HG03025 (cell line): ENCODE results near the gene TOMM70.

Experiments
- ATAC-seq: cut with Tn5 transposase; IDR thresholded peaks from one replicate; pipeline ENCODE4 v1.9.1; 2021; ENCODE audit warnings: mild to moderate bottlenecking, moderate library complexity; ENCODE audit not compliant: unreplicated experiment, low FRiP score

Gene TOMM70

GRCh38 chr3:100412912-100413590 is 12.2 kb upstream of the TOMM70 start:
- ATAC-seq: no peak

- ATAC-seq: no peak
These were observed 10.4 kb upstream of the TOMM70 start for GRCh38 chr3:100411091-100411982.

DNA sequence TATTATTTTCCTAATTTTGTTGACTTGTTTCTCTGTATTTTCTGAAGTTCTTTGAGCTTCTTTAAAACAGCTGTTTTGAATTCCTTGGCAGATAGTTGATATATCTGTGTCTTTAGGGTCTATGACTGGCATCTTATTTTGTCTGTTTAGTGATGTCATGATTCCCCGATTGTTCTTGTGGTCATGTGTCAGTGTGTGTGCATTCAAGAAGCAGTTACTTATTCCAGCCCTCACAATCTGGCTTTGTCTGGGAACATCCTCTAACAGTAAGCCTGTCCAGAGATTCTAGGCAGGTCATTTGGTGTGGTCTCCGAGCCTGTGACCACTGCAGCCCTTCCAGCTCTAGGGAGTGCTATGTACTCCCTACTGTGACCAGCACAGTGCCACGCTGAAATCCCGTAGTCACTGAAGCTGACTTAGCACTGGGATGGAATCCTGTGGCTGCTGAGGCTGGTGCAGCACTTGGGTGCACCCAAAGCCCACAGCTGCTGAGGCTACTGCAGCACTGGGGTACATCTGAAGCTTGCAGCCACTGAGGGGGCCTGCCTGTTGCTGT is 7.2 kb upstream of the TOMM70 start:
- ATAC-seq: no peak

DNA sequence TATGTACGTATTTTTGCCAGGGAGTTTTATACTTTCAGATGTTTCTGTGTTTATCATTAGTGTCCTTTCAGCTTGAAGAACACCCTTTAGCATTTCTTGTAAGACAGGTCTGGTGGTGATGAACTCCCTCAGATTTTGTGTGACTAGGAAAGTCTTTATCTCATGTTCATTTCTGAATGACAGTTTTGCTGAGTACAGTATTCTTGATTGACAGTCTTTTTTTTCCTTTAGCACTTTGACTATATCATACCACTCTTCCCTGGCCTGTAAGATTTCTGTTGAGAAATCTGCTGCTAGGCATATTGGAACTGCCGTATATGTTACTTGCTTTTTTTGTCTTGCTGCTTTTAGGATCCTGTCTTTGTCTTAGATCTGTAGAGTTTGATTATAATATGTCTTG is 6.3 kb upstream of the TOMM70 start:
- ATAC-seq: no peak

GRCh38 chr3:100404250-100404548 is 3.3 kb upstream of the TOMM70 start:
- ATAC-seq: no peak

- no peak for ATAC-seq
These were observed 2.7 kb upstream of the TOMM70 start for GRCh38 chr3:100403362-100404249.

GRCh38 chr3:100402891-100403290 is 2.0 kb upstream of the TOMM70 start:
- no peak for ATAC-seq

- ATAC-seq: no peak
These were observed 1.4 kb upstream of the TOMM70 start for GRCh38 chr3:100402256-100402655.

DNA sequence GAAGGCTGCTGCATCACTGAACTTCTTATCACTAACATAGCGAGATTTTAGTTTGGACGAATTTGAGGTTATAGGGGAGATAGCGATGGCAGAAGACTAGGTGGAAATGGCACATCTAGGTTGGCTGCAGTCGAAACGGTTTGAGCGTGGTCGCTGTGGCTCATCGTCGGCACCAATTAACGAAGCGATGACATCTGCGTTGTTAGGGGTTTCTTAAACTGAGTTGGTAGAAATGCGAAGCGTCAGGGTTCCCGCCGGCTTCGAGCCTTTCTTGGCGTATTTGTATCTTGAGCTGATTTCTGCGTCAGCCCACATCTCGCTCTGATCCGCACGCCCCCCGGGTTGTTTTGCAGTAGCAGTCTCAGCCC is 769 bp upstream of the TOMM70 start:
- ATAC-seq: peak; percentile 13

- ATAC-seq: no peak
These were observed 490 bp downstream of the TOMM70 start for GRCh38 chr3:100400419-100400779.

DNA sequence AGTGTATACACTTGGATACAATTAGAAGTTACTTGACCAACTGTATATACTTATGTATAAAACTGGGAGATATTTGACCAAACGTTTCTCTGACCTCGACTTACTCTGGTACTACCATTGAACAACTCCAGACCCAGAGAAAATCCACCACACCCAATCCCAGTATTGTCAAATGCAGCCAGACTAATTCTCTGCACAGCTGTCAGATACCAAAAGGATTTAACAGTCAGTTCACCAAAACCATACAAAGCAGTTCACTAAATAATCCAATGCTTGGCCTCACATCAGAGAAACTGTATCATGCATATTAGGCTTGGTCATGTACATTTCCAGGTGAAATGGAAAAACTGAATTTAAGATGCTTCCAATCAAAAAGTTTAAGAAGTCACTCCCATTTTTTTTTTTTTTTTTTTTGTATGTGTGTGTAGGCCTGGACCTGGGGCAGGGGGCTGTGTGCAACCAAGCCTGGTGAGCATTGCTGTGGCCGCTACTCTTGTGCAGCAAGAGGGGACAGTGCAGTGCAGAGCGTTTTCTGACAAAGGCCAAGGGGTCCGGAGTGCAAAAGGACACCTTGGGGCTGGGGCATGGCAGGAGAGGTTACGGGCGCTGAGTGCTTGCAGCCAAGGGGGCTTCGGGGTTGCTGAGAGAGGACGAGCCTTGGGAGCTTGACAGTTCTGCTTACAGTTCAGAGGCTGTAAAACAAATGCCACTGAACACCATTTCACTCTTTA is 1.4 kb downstream of the TOMM70 start:
- no peak for ATAC-seq

- no peak for ATAC-seq
These were observed 3.9 kb downstream of the TOMM70 start for GRCh38 chr3:100396967-100397366.

DNA sequence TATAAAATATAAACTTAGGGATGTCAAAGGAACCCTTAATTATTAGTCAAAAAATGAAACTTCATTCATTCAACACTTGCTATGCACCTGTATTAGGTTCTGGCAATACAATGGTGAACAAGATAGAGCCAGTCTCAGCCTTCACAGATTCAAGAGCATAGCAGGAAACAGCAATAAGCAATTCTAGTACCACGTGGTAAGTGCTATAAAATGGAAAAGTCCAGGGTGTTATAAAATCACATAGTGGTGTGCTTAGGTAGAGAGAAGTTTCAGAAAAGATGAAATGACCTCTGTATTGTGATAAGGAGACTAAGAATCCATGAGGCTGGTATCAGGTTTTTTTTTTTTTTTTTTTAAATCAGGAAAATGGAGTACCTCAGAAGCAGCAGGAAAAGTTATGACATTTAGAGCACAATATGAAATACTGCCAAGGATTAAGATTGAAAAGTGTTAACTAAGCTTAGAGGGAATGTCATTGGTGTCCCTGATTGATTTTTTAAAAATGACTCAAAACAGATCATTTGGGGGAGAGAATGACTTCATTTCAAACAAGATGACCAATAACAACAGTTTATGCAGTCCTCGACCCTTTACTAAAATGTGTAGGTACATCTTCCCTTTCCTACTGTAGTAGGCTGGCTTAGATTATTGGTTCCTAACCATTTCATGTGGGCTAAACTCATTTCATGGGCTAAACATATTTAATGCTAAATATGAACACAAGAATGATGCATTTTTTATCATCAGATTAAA is 5.0 kb downstream of the TOMM70 start:
- no peak for ATAC-seq

DNA sequence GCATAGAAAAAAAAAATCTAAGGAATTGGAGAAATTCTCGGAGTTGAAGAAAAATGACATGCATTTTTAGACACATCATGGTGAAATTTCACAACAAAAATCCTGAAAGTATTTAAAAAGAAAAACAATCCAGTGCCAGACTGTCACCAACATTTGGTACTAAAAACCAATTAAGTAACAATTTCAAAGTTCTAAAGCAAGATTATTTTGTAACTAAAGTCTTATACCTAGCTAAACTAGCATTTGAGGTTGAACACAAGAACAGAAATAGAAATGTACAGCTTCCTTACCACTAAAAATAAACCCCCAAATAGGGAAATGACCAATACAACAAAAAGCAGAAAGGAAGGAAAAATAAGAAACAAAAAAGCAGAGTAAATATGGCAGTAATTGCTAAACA is 11.9 kb downstream of the TOMM70 start:
- ATAC-seq: no peak

- no peak for ATAC-seq
These were observed 14.3 kb downstream of the TOMM70 start for GRCh38 chr3:100386437-100387074.

- ATAC-seq: no peak
These were observed 16.0 kb downstream of the TOMM70 start for GRCh38 chr3:100384733-100385525.

GRCh38 chr3:100376301-100376700 is 24.6 kb downstream of the TOMM70 start:
- no peak for ATAC-seq

GRCh38 chr3:100374521-100374920 is 26.4 kb downstream of the TOMM70 start:
- ATAC-seq: no peak
